Loucy (cell line): ENCODE measurements around the gene MIB1.

ENCODE experiments used
- H2AFZ ChIP-seq: fragments of 200-600 bp; sonication (generic); 2 replicates; pipeline ENCODE4 v1.6.0; 2016; ENCODE audit warnings: antibody characterized with exemption, mild to moderate bottlenecking, low read length, moderate library complexity
- H3F3A ChIP-seq: fragments of 200-600 bp; 2 replicates; pipeline ENCODE4 v1.6.0; 2016; ENCODE audit warnings: antibody characterized with exemption, low read depth, mild to moderate bottlenecking
- H3K27me3 ChIP-seq: fragments of 200-600 bp; sonication (generic); 2 replicates; pipeline ENCODE4 v1.6.1; 2014; ENCODE audit warnings: low read length, mild to moderate bottlenecking; ENCODE audit not compliant: insufficient read depth, poor library complexity, severe bottlenecking
- H3K36me3 ChIP-seq: fragments of 200-600 bp; sonication (generic); 2 replicates; pipeline ENCODE4 v1.6.1; 2016; ENCODE audit warnings: low read length; ENCODE audit not compliant: insufficient read depth
- H3K4me1 ChIP-seq: fragments of 200-600 bp; sonication (generic); 2 replicates; pipeline ENCODE4 v1.5.1; 2014; ENCODE audit warnings: low read length, mild to moderate bottlenecking; ENCODE audit not compliant: insufficient read depth, poor library complexity, severe bottlenecking
- H3K4me2 ChIP-seq: fragments of 200-600 bp; sonication (generic); 2 replicates; pipeline ENCODE4 v1.6.0; 2014; ENCODE audit warnings: antibody characterized with exemption, low read length, low read depth, mild to moderate bottlenecking; ENCODE audit not compliant: poor library complexity, severe bottlenecking
- H3K4me3 ChIP-seq: fragments of 200-600 bp; sonication (generic); 2 replicates; pipeline ENCODE4 v1.5.1; 2014; ENCODE audit warnings: low read length, mild to moderate bottlenecking, mixed read lengths; ENCODE audit not compliant: poor library complexity, severe bottlenecking
- H3K79me2 ChIP-seq: fragments of 200-600 bp; sonication (generic); 2 replicates; pipeline ENCODE4 v1.6.1; 2014; ENCODE audit warnings: low read length; ENCODE audit not compliant: insufficient read depth
- H3K9ac ChIP-seq: fragments of 200-600 bp; sonication (generic); 2 replicates; pipeline ENCODE4 v1.6.0; 2014; ENCODE audit warnings: mild to moderate bottlenecking, low read depth, low read length, moderate library complexity; ENCODE audit not compliant: poor library complexity, severe bottlenecking
- H3K9me2 ChIP-seq: fragments of 200-600 bp; sonication (generic); replicated peaks from 2 replicates; pipeline ENCODE4 v1.6.1; 2016; ENCODE audit warnings: low read depth, low read length, mixed read lengths
- H3K9me3 ChIP-seq: fragments of 200-600 bp; sonication (generic); 2 replicates; pipeline ENCODE4 v1.6.1; 2014; ENCODE audit warnings: mild to moderate bottlenecking, antibody characterized with exemption, low read length, low read depth; ENCODE audit not compliant: insufficient read depth
- H4K20me1 ChIP-seq: fragments of 200-600 bp; sonication (generic); 2 replicates; pipeline ENCODE4 v1.6.0; 2014; ENCODE audit warnings: antibody characterized with exemption, low read length, mild to moderate bottlenecking; ENCODE audit not compliant: insufficient read depth, poor library complexity, severe bottlenecking
- EZH2phosphoT487 ChIP-seq: fragments of 200-600 bp; IDR thresholded peaks from 2 replicates; pipeline ENCODE4 v1.6.1; 2018; ENCODE audit warnings: antibody characterized with exemption, mild to moderate bottlenecking, moderate library complexity, borderline replicate concordance
- TF ChIP-seq, protein P1 (sequence below): fragments of 200-600 bp; sonication (generic); conservative IDR thresholded peaks from 2 replicates; pipeline ENCODE4 v1.5.1; 2014; ENCODE audit warnings: mild to moderate bottlenecking, antibody characterized with exemption, low read length

MIB1 gene

DNA sequence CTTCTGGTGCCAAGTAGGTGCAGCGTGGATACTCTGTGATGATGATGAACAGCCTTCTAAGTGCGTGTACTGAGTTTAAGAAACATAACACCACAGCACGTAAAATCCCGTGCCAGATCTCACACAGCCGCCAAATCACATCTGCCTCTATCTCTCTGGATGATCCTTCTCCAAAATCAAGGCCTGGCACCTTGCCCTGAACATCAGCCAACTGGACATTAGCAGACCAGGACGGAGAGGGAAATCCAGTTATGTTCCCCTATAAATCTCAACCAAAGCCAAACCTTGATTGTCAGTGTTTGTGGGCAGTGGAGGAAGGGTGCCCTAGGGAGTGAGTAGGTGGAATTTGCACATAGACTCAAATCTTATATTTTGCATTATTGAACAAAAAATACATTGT lies 164.3 kb downstream of the MIB1 start:
- H3K4me3 ChIP-seq, result no peak overlapping the region
- TF ChIP-seq EZH2phosphoT487, result no peak
- TF ChIP-seq, protein P1, sequence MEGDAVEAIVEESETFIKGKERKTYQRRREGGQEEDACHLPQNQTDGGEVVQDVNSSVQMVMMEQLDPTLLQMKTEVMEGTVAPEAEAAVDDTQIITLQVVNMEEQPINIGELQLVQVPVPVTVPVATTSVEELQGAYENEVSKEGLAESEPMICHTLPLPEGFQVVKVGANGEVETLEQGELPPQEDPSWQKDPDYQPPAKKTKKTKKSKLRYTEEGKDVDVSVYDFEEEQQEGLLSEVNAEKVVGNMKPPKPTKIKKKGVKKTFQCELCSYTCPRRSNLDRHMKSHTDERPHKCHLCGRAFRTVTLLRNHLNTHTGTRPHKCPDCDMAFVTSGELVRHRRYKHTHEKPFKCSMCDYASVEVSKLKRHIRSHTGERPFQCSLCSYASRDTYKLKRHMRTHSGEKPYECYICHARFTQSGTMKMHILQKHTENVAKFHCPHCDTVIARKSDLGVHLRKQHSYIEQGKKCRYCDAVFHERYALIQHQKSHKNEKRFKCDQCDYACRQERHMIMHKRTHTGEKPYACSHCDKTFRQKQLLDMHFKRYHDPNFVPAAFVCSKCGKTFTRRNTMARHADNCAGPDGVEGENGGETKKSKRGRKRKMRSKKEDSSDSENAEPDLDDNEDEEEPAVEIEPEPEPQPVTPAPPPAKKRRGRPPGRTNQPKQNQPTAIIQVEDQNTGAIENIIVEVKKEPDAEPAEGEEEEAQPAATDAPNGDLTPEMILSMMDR, result no peak
- no peak overlapping the region for H3K9ac ChIP-seq

DNA sequence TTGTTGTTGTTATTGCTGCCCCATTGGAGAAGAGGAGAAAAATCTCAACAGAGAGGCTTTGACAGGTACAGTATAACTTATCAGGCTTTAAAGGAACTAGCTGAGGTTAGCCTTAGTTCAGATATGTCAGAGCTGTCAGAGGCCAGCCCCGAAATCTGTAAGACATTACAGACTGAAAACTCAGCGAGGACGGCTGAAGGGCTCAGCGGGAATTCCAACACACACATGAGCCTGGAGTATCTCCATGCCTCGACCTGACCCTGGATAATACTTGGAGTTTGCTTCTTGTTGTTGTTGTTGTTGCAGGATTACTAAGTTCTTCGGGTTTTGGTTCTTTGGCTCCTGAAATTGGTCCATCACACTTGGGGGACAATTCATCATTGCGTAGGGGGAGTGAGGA lies 166.9 kb downstream of the MIB1 start:
- H3K79me2 ChIP-seq, result no peaks in the 10 kb centered on the region
- H3K36me3 ChIP-seq, result no peaks in the 10 kb centered on the region
- H2AFZ ChIP-seq, result no peak overlapping the region
- TF ChIP-seq EZH2phosphoT487, result no peak
- TF ChIP-seq, protein P1, result no peak
- no peaks in the 10 kb centered on the region for H3K27me3 ChIP-seq
- no peaks in the 10 kb centered on the region for H4K20me1 ChIP-seq
- H3F3A ChIP-seq, result no peaks in the 10 kb centered on the region
- no peaks in the 10 kb centered on the region for H3K9me2 ChIP-seq
- no peaks in the 10 kb centered on the region for H3K9me3 ChIP-seq
- no peak overlapping the region for H3K4me2 ChIP-seq
- no peaks in the 10 kb centered on the region for H3K4me1 ChIP-seq
- H3K4me3 ChIP-seq, result no peak overlapping the region
- no peak overlapping the region for H3K9ac ChIP-seq

More for the DNA sequence above, 164.3 kb downstream of the MIB1 start:
- Histone ChIP-seq H3K36me3 (no peaks in the 10 kb centered on the region), H3K4me2 (no peak overlapping the region), H2AFZ (no peak overlapping the region), H3K79me2 (no peaks in the 10 kb centered on the region), H3K9me2 (no peaks in the 10 kb centered on the region), H3K27me3 (no peaks in the 10 kb centered on the region), H3F3A (no peaks in the 10 kb centered on the region), H3K4me1 (no peaks in the 10 kb centered on the region), H4K20me1 (no peaks in the 10 kb centered on the region), H3K9me3 (no peaks in the 10 kb centered on the region)

DNA sequence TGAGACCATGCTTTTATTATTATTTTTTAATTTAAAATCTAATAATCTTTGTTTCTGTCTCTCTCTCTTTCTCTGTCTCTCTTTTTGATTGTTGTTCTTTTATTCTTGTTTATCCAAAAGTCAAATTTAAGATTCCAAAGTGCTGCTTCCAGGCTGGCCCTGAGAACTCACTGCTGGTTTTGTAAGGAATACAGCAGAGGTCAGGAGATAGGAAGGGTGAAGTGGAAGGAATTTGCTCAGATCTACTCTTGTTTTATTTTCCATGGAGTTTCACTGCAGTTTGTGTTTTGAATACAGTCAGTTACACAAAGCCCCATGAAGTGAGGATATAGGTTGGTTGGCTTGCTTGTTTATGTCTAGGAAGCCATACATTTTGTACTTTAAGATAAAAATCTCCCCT lies 168.1 kb downstream of the MIB1 start:
- no peaks in the 10 kb centered on the region for H3K27me3 ChIP-seq
- H2AFZ ChIP-seq, result no peak overlapping the region
- TF ChIP-seq, protein P1, result no peak
- no peak overlapping the region for H3K4me3 ChIP-seq
- no peaks in the 10 kb centered on the region for H3K9me3 ChIP-seq
- H3K4me2 ChIP-seq, result no peak overlapping the region
- H3K9ac ChIP-seq, result no peak overlapping the region
- H3F3A ChIP-seq, result no peaks in the 10 kb centered on the region
- no peaks in the 10 kb centered on the region for H3K4me1 ChIP-seq
- H3K79me2 ChIP-seq, result no peaks in the 10 kb centered on the region
- no peaks in the 10 kb centered on the region for H3K9me2 ChIP-seq
- no peaks in the 10 kb centered on the region for H3K36me3 ChIP-seq
- H4K20me1 ChIP-seq, result no peaks in the 10 kb centered on the region
